HG02852 (cell line): Measurements from ENCODE around the gene TMEM89.

ENCODE experiments used
- ATAC-seq: cut with Tn5 transposase; IDR thresholded peaks from one replicate; pipeline ENCODE4 v1.9.1; 2021; ENCODE audit warnings: mild to moderate bottlenecking, moderate library complexity; ENCODE audit not compliant: unreplicated experiment

The TMEM89 gene

GRCh38 chr3:48593337-48593736, 28.2 kb downstream of the TMEM89 start:
- ATAC-seq = no peak

GRCh38 chr3:48592519-48593087, 29.0 kb downstream of the TMEM89 start:
- no peak for ATAC-seq

GRCh38 chr3:48591886-48592518, 29.6 kb downstream of the TMEM89 start:
- ATAC-seq = no peak

GRCh38 chr3:48591436-48591835, 30.1 kb downstream of the TMEM89 start:
- no peak for ATAC-seq

- ATAC-seq = no peak
These were observed 33.3 kb downstream of the TMEM89 start for GRCh38 chr3:48588230-48588629.

- no peak for ATAC-seq
These were observed 33.9 kb downstream of the TMEM89 start for GRCh38 chr3:48587686-48588085.

GRCh38 chr3:48585411-48585810, 36.2 kb downstream of the TMEM89 start:
- ATAC-seq = no peak

- ATAC-seq = no peak
These were observed 36.7 kb downstream of the TMEM89 start for GRCh38 chr3:48584836-48585235.

- no peak for ATAC-seq
These were observed 39.7 kb downstream of the TMEM89 start for GRCh38 chr3:48581621-48582481.

- ATAC-seq = no peak
These were observed 44.9 kb downstream of the TMEM89 start for GRCh38 chr3:48576647-48577046.

GRCh38 chr3:48575366-48575765, 46.2 kb downstream of the TMEM89 start:
- no peak for ATAC-seq

GRCh38 chr3:48573973-48574585, 47.5 kb downstream of the TMEM89 start:
- ATAC-seq = no peak

- no peak for ATAC-seq
These were observed 49.1 kb downstream of the TMEM89 start for GRCh38 chr3:48572517-48572916.

- no peak for ATAC-seq
These were observed 49.6 kb downstream of the TMEM89 start for GRCh38 chr3:48571938-48572337.
